Astrocyte (in vitro differentiated cells and primary cell): ENCODE results near the gene WIPF3. TPM values are rescaled to one million over a fixed set of nuclear protein-coding genes. Genes with fewer than 3 reads are reported as not detected.

Experiments
- DNase-seq: peaks from one replicate; pipeline ENCODE4 v3.0.0-alpha.2; 2010; ENCODE audit warnings: low read depth
- FAIRE-seq: peaks from 2 replicates; lab custom pipeline; 2011; peaks lifted over from hg19 to GRCh38; lab: Jason Lieb, UNC
- H2AFZ ChIP-seq: 2 replicates; pipeline ENCODE4 v1.6.0; 2012; ENCODE audit warnings: low read depth, low read length, inconsistent platforms
- H3K27ac ChIP-seq: 2 replicates; pipeline ENCODE4 v1.5.1; 2011; ENCODE audit warnings: low read depth, low read length, inconsistent platforms
- H3K27me3 ChIP-seq: 2 replicates; pipeline ENCODE4 v1.6.0; 2011; ENCODE audit warnings: low read length, inconsistent platforms; ENCODE audit not compliant: insufficient read depth
- H3K36me3 ChIP-seq: 2 replicates; pipeline ENCODE4 v1.5.1; 2011; ENCODE audit warnings: low read length, inconsistent platforms; ENCODE audit not compliant: insufficient read depth
- H3K4me1 ChIP-seq: 2 replicates; pipeline ENCODE4 v1.5.1; 2011; ENCODE audit warnings: low read length, inconsistent platforms; ENCODE audit not compliant: insufficient read depth
- H3K4me2 ChIP-seq: 2 replicates; pipeline ENCODE4 v1.6.0; 2012; ENCODE audit warnings: low read length, inconsistent platforms
- H3K4me3 ChIP-seq: 2 replicates; pipeline ENCODE4 v1.5.1; 2011; ENCODE audit warnings: low read depth, mild to moderate bottlenecking, low read length, inconsistent platforms; ENCODE audit not compliant: insufficient read depth
- H3K79me2 ChIP-seq: 2 replicates; pipeline ENCODE4 v1.6.0; 2012; ENCODE audit warnings: mild to moderate bottlenecking, low read length, inconsistent platforms; ENCODE audit not compliant: insufficient read depth
- H3K9ac ChIP-seq: 2 replicates; pipeline ENCODE4 v1.6.0; 2012; ENCODE audit warnings: mild to moderate bottlenecking, low read length, inconsistent platforms
- H3K9me3 ChIP-seq: 2 replicates; pipeline ENCODE4 v1.5.1; 2012; ENCODE audit warnings: low read depth, mild to moderate bottlenecking, low read length, inconsistent platforms; ENCODE audit not compliant: insufficient read depth
- H4K20me1 ChIP-seq: 2 replicates; pipeline ENCODE4 v1.6.0; 2012; ENCODE audit warnings: low read length, inconsistent platforms; ENCODE audit not compliant: insufficient read depth
- H3K27ac Mint-ChIP-seq: one replicate; pipeline ENCODE4 v1.8.0; 2021; ENCODE audit warnings: mild to moderate bottlenecking, mixed read lengths; ENCODE audit not compliant: unreplicated experiment
- H3K27me3 Mint-ChIP-seq: one replicate; pipeline ENCODE4 v1.8.0; 2021; ENCODE audit warnings: low read depth, mixed read lengths; ENCODE audit not compliant: unreplicated experiment
- H3K36me3 Mint-ChIP-seq: one replicate; pipeline ENCODE4 v1.8.0; 2021; ENCODE audit warnings: low read depth, mixed read lengths; ENCODE audit not compliant: unreplicated experiment
- H3K4me1 Mint-ChIP-seq: one replicate; pipeline ENCODE4 v1.8.0; 2021; ENCODE audit warnings: low read depth, mixed read lengths; ENCODE audit not compliant: unreplicated experiment
- H3K4me3 Mint-ChIP-seq: one replicate; pipeline ENCODE4 v1.8.0; 2021; ENCODE audit warnings: mild to moderate bottlenecking, moderate library complexity, mixed read lengths; ENCODE audit not compliant: unreplicated experiment
- H3K9me3 Mint-ChIP-seq: one replicate; pipeline ENCODE4 v1.8.0; 2021; ENCODE audit warnings: mild to moderate bottlenecking, mixed read lengths; ENCODE audit not compliant: unreplicated experiment
- CTCF ChIP-seq: IDR thresholded peaks from 2 replicates; pipeline ENCODE4 v1.5.1; 2011; ENCODE audit warnings: low read depth, mild to moderate bottlenecking, inconsistent platforms, low read length, moderate library complexity; ENCODE audit not compliant: insufficient read depth
- EZH2 ChIP-seq: IDR thresholded peaks from 2 replicates; pipeline ENCODE4 v1.6.1; 2012; ENCODE audit warnings: mild to moderate bottlenecking, low read length, inconsistent platforms; ENCODE audit not compliant: insufficient read depth
- total RNA-seq: library from RNA; stranded (reverse); gene quantifications from 2 replicates; pipeline ENCODE4 v1.2.1, GENCODE V29; 2021

Gene WIPF3
- total RNA-seq, 1 donor from 2014 or later = 1.0 TPM

DNA sequence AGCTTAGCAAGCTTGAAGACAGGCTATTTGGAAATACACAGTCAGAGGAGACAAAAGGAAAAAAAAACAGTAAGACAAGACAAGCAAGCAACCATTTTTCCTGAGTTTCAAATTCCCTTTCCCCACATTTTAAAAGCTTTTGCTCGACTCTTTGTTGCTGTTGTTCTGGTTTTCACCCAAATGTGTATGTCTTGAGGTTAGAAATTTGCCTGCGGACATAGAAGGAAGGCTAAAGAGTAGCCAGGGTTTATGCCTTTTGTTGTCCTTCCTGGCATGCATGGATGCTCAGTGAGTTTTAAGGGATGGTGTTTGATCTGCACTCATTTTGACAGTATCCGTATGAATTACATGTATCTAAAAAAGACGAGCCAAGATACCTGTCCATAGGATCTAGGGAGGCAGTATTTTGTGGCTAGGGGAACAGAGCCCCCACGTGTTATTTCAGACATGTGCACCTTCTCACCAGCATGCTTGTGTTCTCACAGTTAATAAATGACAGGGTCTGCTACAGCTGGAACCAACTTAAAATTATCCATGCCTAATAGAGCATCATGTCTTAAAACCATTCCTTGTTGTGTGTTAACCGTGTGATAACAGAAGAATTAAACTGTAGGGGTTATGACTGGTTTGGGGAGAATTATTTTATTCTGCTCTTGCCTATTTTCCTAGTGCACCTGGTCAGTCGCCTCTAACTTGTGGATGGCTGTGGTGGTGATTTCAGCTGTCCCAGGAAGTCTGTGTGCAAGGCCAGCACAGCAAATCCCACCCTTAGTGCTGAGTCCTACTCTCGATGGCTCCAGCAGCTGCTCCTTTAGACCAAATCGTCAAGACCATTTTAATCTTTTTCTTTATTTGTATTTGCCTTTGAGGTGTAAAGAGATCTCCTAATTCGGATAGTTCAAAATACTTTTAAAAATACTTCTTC, 9.1 kb downstream of the WIPF3 start:
- Histone ChIP-seq H3K27ac (no peak overlapping the region), H3K9ac (no peak overlapping the region), H3K36me3 (no peaks in the 10 kb centered on the region), H3K79me2 (no peaks in the 10 kb centered on the region), H3K9me3 (no peaks in the 10 kb centered on the region), H3K4me2 (no peak overlapping the region), H3K27me3 (peaks cover 20% of the 10 kb centered on the region), H3K4me1 (no peaks in the 10 kb centered on the region), H3K4me3 (no peak overlapping the region), H2AFZ (no peak overlapping the region), H4K20me1 (no peaks in the 10 kb centered on the region)
- no peak for FAIRE-seq
- TF ChIP-seq EZH2 (no peak), CTCF (no peak)
- Mint-ChIP-seq H3K27ac (no peak overlapping the region), H3K4me3 (no peak overlapping the region), H3K36me3 (no peaks in the 10 kb centered on the region), H3K9me3 (no peaks in the 10 kb centered on the region), H3K27me3 (peaks cover 21% of the 10 kb centered on the region), H3K4me1 (no peaks in the 10 kb centered on the region)
- no peak for DNase-seq

GRCh38 chr7:29818308-29818707, 12.0 kb downstream of the WIPF3 start:
- no peak for FAIRE-seq
- Histone ChIP-seq H3K4me2 (no peak overlapping the region), H3K9ac (no peak overlapping the region), H3K27me3 (peaks cover 17% of the 10 kb centered on the region), H3K27ac (no peak overlapping the region), H3K36me3 (no peaks in the 10 kb centered on the region), H4K20me1 (no peaks in the 10 kb centered on the region), H2AFZ (no peak overlapping the region), H3K4me1 (no peaks in the 10 kb centered on the region), H3K9me3 (no peaks in the 10 kb centered on the region), H3K79me2 (no peaks in the 10 kb centered on the region), H3K4me3 (no peak overlapping the region)
- no peak for DNase-seq
- peaks cover 11% of the 10 kb centered on the region for H3K27me3 Mint-ChIP-seq
- TF ChIP-seq CTCF = no peak
- TF ChIP-seq EZH2 = no peak
- no peaks in the 10 kb centered on the region for H3K9me3 Mint-ChIP-seq
- H3K27ac Mint-ChIP-seq = no peak overlapping the region
- H3K4me3 Mint-ChIP-seq = no peak overlapping the region
- H3K36me3 Mint-ChIP-seq = no peaks in the 10 kb centered on the region
- H3K4me1 Mint-ChIP-seq = no peaks in the 10 kb centered on the region
